HepG2 (cell line): Measurements from ENCODE around the gene PSMB11. TPM values are rescaled to one million over a fixed set of nuclear protein-coding genes. Genes with fewer than 3 reads are reported as not detected.
A peak's percentile ranks its signal among the peaks of the same experiment; 100 is the strongest.

Experiments used
- ASH2L ChIP-seq: fragments of 300-600, 200-600 bp; sonication (generic); IDR thresholded peaks from 2 replicates; pipeline ENCODE4 v1.7.0; 2017; ENCODE audit warnings: low read depth, mild to moderate bottlenecking, moderate library complexity, mixed read lengths, low read length; ENCODE audit not compliant: insufficient read length
- ATF1 ChIP-seq: IDR thresholded peaks from 2 replicates; pipeline ENCODE4 v1.6.1; 2016; ENCODE audit warnings: mild to moderate bottlenecking, control low read depth
- CHD4 ChIP-seq: fragments of 200-600 bp; sonication (generic); IDR thresholded peaks from 2 replicates; pipeline ENCODE4 v1.7.0; 2017; ENCODE audit warnings: mild to moderate bottlenecking, low read length, borderline replicate concordance
- ETV5 ChIP-seq: IDR thresholded peaks from 2 replicates; pipeline ENCODE4 v1.6.1; 2018; ENCODE audit warnings: missing biosample characterization, missing genetic modification reagents, inconsistent platforms, borderline replicate concordance
- HMG20B ChIP-seq: conservative IDR thresholded peaks from 2 replicates; pipeline ENCODE4 v1.6.1; 2016; ENCODE audit warnings: missing genetic modification reagents, missing compliant biosample characterization
- JUN ChIP-seq: sonication (generic); formaldehyde crosslinking; IDR thresholded peaks from 2 replicates; pipeline ENCODE4 v1.4.0; 2020; ENCODE audit warnings: mild to moderate bottlenecking, missing genetic modification reagents
- MAF1 ChIP-seq: sonication (generic); formaldehyde crosslinking; IDR thresholded peaks from 2 replicates; pipeline ENCODE4 v1.5.0; 2020; ENCODE audit warnings: missing genetic modification reagents, borderline replicate concordance
- PCBP1 ChIP-seq: fragments of 200-400 bp; formaldehyde crosslinking; IDR thresholded peaks from 2 replicates; pipeline ENCODE4 v1.6.1; 2017; ENCODE audit warnings: mild to moderate bottlenecking, low read depth, low read length, borderline replicate concordance
- PHB2 ChIP-seq: fragments of 450-650 bp; IDR thresholded peaks from 2 replicates; pipeline ENCODE4 v1.6.1; 2018; ENCODE audit not compliant: partially characterized antibody
- PHF5A ChIP-seq: IDR thresholded peaks from one replicate; pipeline ENCODE4 v1.6.1; 2018; ENCODE audit warnings: low read depth, missing genetic modification reagents; ENCODE audit not compliant: unreplicated experiment
- RFX1 ChIP-seq: fragments of 450-650 bp; IDR thresholded peaks from 2 replicates; pipeline ENCODE4 v1.6.1; 2017
- RFX3 ChIP-seq: IDR thresholded peaks from 2 replicates; pipeline ENCODE4 v1.6.1; 2016; ENCODE audit warnings: missing biosample characterization, missing genetic modification reagents
- ZFP82 ChIP-seq: sonication (generic); formaldehyde crosslinking; IDR thresholded peaks from 2 replicates; pipeline ENCODE4 v1.5.1; 2020; ENCODE audit warnings: mild to moderate bottlenecking, missing genetic modification reagents, borderline replicate concordance
- ZNF30 ChIP-seq: sonication (generic); formaldehyde crosslinking; IDR thresholded peaks from 2 replicates; pipeline ENCODE4 v1.5.0; 2020; ENCODE audit warnings: mild to moderate bottlenecking, missing genetic modification reagents
- ZNF607 ChIP-seq: sonication (generic); formaldehyde crosslinking; IDR thresholded peaks from 2 replicates; pipeline ENCODE4 v1.5.1; 2020; ENCODE audit warnings: missing genetic modification reagents, mild to moderate bottlenecking, borderline replicate concordance
- polyA plus RNA-seq, 8 experiments: library from polyadenylated mRNA; depleted of rRNA in 3 of 8; stranded (reverse) in 7 of 8; unstranded in 1 of 8; fragments of >200 nt; fragmentation: Illumina TruSeq in 4 of 8; extraction: Trizol in 4 of 8; gene quantifications; 2 replicates each; pipeline versions ENCODE4 v1.2.1 to v1.2.3, GENCODE V29; 2011 to 2016; ENCODE audit warnings: low read depth in 4 of 8, missing spikeins in 1 of 8, mixed read lengths in 1 of 8; ENCODE audit not compliant: insufficient read depth in 1 of 8
- total RNA-seq, 5 experiments: library from RNA; depleted of rRNA; stranded (reverse); fragments of >200 nt; fragmentation: Illumina TruSeq; extraction: Trizol; gene quantifications; 2 replicates each; pipeline ENCODE4 v1.2.3, GENCODE V29; 2016; ENCODE audit warnings: low read depth in 1 of 5
- TF ChIP-seq, protein P1 (sequence below): sonication (generic); formaldehyde crosslinking; IDR thresholded peaks from 2 replicates; pipeline ENCODE4 v1.5.0; 2020; ENCODE audit warnings: mild to moderate bottlenecking, missing genetic modification reagents
- TF ChIP-seq, protein P2 (sequence below): sonication (generic); formaldehyde crosslinking; IDR thresholded peaks from 2 replicates; pipeline ENCODE4 v1.5.1; 2020; ENCODE audit warnings: mild to moderate bottlenecking, missing genetic modification reagents
- TF ChIP-seq, protein P3 (sequence below): sonication (generic); formaldehyde crosslinking; IDR thresholded peaks from 2 replicates; pipeline ENCODE4; 2020; ENCODE audit warnings: missing genetic modification reagents, mild to moderate bottlenecking, borderline replicate concordance
- TF ChIP-seq, protein P4 (sequence below): conservative IDR thresholded peaks from 2 replicates; pipeline ENCODE4 v1.6.1; 2018; ENCODE audit warnings: missing genetic modification reagents

Gene PSMB11
- total and polyA plus RNA-seq, 2 of the 13 experiments (the other 11 are each of a cell fraction or from before 2014, with no cell fraction given), result not detected

DNA sequence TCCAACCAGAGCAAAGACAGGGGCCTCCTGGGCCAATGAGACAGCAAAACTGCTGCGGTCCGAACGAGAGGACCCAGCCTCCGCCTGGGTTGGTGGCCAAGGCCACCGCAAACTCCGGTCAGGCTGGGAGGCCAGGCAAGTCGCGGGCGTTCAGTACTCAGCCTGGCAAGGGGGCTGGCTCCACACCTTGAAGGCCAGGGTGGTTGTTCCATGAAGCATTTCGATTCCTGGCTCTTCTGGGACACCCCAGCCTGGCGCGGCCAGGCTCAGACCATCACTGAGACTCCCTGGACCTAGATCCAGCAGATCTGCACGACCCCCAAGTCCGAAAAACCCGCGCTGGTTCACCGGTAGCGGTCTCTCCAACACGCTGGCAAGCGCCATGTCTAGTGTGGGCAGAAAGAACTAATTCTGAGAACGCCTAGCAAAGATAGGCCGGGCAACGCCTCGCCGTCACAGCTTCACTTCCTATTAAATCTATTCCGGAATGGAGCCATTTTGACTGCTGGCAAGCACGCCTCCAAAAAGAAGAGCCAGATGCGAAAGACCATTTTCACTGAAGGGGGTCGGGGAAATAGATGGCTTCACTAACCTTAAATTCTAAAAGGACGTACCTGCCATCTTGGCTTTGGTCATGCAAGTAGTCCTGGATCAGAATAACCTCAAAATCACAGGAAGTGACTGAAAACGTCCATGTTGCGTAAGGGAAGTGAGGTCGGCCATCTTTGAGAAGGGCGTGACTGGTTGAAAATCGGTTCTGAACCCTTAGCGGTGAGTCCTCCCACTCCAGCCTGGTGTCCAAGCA lies 7.3 kb upstream of the PSMB11 start, which contains the start of gene PSMB5 (continued):
- TF ChIP-seq CHD4, result peak; percentile 69; the same call in 1 of the 2 replicates
- peak; percentile 43; the same call in 1 of the 2 replicates for TF ChIP-seq ETV5 (CRISPR knock-in tag)
- no peak for TF ChIP-seq JUN (CRISPR knock-in tag)
- TF ChIP-seq RFX3, result peak; percentile 87; the same call in 1 of the 2 replicates
- peak; percentile 99 for TF ChIP-seq ATF1 (CRISPR knock-in tag)
- TF ChIP-seq, protein P1, sequence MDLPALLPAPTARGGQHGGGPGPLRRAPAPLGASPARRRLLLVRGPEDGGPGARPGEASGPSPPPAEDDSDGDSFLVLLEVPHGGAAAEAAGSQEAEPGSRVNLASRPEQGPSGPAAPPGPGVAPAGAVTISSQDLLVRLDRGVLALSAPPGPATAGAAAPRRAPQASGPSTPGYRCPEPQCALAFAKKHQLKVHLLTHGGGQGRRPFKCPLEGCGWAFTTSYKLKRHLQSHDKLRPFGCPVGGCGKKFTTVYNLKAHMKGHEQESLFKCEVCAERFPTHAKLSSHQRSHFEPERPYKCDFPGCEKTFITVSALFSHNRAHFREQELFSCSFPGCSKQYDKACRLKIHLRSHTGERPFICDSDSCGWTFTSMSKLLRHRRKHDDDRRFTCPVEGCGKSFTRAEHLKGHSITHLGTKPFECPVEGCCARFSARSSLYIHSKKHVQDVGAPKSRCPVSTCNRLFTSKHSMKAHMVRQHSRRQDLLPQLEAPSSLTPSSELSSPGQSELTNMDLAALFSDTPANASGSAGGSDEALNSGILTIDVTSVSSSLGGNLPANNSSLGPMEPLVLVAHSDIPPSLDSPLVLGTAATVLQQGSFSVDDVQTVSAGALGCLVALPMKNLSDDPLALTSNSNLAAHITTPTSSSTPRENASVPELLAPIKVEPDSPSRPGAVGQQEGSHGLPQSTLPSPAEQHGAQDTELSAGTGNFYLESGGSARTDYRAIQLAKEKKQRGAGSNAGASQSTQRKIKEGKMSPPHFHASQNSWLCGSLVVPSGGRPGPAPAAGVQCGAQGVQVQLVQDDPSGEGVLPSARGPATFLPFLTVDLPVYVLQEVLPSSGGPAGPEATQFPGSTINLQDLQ, result peak; percentile 91
- peak; percentile 93; the same call in 1 of the 2 replicates for TF ChIP-seq ZNF607
- peak; percentile 87; the same call in 1 of the 2 replicates for TF ChIP-seq HMG20B
- peak; percentile 13 for TF ChIP-seq PHF5A (CRISPR knock-in tag)
- peak; percentile 88 for TF ChIP-seq RFX1
- no peak for TF ChIP-seq ZFP82 (CRISPR knock-in tag)
- TF ChIP-seq PHB2, result no peak
- peak; percentile 27; the same call in 1 of the 2 replicates for TF ChIP-seq ZNF30
- TF ChIP-seq ASH2L, result peak; percentile 96
- TF ChIP-seq, protein P2, sequence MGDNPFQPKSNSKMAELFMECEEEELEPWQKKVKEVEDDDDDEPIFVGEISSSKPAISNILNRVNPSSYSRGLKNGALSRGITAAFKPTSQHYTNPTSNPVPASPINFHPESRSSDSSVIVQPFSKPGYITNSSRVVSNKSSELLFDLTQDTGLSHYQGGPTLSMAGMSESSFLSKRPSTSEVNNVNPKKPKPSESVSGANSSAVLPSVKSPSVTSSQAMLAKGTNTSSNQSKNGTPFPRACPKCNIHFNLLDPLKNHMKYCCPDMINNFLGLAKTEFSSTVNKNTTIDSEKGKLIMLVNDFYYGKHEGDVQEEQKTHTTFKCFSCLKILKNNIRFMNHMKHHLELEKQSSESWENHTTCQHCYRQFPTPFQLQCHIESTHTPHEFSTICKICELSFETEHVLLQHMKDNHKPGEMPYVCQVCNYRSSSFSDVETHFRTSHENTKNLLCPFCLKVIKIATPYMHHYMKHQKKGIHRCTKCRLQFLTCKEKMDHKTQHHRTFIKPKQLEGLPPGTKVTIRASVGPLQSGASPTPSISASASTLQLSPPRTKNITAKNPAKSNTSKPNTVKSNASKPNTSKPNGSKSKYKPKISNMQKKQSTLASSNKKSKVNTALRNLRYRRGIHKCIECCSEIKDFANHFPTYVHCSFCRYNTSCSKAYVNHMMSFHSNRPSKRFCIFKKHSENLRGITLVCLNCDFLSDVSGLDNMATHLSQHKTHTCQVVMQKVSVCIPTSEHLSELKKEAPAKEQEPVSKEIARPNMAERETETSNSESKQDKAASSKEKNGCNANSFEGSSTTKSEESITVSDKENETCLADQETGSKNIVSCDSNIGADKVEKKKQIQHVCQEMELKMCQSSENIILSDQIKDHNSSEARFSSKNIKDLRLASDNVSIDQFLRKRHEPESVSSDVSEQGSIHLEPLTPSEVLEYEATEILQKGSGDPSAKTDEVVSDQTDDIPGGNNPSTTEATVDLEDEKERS (CRISPR knock-in tag), result peak; percentile 99
- 0 out of 2 replicates have a peak, but pooled peaks have one; percentile 75 for TF ChIP-seq PCBP1
- TF ChIP-seq, protein P3, sequence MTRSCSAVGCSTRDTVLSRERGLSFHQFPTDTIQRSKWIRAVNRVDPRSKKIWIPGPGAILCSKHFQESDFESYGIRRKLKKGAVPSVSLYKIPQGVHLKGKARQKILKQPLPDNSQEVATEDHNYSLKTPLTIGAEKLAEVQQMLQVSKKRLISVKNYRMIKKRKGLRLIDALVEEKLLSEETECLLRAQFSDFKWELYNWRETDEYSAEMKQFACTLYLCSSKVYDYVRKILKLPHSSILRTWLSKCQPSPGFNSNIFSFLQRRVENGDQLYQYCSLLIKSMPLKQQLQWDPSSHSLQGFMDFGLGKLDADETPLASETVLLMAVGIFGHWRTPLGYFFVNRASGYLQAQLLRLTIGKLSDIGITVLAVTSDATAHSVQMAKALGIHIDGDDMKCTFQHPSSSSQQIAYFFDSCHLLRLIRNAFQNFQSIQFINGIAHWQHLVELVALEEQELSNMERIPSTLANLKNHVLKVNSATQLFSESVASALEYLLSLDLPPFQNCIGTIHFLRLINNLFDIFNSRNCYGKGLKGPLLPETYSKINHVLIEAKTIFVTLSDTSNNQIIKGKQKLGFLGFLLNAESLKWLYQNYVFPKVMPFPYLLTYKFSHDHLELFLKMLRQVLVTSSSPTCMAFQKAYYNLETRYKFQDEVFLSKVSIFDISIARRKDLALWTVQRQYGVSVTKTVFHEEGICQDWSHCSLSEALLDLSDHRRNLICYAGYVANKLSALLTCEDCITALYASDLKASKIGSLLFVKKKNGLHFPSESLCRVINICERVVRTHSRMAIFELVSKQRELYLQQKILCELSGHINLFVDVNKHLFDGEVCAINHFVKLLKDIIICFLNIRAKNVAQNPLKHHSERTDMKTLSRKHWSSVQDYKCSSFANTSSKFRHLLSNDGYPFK (CRISPR knock-in tag), result peak; percentile 98
- peak; percentile 81; the same call in 1 of the 2 replicates for TF ChIP-seq MAF1 (CRISPR knock-in tag)
- TF ChIP-seq, protein P4, sequence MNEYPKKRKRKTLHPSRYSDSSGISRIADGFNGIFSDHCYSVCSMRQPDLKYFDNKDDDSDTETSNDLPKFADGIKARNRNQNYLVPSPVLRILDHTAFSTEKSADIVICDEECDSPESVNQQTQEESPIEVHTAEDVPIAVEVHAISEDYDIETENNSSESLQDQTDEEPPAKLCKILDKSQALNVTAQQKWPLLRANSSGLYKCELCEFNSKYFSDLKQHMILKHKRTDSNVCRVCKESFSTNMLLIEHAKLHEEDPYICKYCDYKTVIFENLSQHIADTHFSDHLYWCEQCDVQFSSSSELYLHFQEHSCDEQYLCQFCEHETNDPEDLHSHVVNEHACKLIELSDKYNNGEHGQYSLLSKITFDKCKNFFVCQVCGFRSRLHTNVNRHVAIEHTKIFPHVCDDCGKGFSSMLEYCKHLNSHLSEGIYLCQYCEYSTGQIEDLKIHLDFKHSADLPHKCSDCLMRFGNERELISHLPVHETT (CRISPR knock-in tag), result peak; percentile 90
